NCI-H2196 treated with DMSO at 0.1 percent for 48 hours (cell line): ENCODE data around the gene FHDC1.

Source experiments
- DNase-seq: peaks from one replicate; lab custom pipeline; 2025; ENCODE audit not compliant: unreplicated experiment; lab: John Stamatoyannopoulos, UW

FHDC1 gene

DNA sequence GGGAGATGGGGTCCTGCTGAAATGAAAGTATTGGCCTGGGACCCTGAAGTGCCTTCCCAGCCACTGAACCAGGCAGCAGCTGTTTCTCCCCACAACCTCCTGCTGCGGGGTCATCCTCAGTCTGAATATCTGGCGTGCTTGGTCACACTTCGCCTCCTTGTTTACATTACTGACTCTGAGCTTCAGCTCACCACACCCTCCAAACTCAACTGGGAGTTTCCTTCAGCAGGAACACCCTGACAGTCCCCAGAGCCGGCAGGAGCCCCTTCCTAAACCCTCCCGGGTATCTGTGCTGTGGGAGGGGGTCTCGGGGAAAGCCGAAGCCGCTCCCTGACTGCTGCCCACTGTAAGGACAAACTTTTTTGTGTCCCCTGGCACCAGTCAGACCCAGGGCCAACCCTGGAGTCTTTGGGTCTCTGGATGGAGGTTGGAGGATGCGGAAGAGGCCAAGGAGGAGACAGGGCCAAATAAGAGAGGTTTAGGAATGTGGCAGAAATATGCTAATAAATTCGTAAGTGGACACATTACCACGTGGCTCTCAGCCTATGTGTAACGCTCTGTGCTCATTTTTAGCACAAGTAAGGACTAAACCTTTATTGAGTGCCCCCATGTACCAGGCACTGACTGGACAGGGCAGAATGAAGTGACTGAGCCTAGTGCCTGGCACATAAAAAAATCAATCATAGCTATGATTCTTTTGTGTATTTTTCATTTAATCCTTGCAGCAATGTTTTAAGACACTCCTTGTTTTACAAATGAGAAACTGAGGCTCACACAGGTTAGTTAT is 20.7 kb downstream of the FHDC1 start:
- no peak for DNase-seq

DNA sequence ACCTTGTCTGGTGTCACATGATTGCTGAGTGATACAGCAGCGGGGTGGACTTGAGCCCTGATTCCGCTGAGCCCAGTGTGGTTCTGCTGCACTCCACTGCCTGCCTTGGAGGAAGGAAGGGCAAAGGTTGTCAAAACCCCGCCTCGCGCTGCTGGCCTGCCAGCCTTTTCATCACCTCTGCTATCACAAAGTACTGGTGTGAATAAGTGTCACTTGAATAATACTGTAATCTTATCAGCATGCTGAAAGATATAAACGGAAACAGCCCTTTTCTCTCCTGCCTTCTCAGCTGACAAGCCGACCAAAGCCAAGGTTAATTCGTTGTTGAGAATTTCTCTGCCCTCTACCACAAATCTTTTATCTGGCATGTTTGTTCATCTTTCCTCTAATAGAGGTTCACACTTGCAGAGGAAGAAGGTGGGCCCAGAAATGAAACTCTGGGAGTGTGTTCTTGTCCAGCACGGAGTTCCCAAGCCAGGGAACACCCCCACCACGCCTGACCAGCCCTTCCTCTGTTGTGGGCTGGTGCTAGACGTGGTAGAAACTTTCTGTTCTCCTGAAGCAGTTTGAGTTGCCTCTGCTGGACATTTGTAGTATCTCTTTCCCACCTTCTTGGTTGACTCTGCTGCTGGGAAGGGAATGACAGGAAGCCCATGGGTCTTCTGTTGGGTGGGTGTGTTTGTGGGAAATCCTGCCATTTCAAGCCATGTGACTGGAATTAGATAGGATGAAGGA is 21.5 kb downstream of the FHDC1 start:
- DNase-seq: no peak

DNA sequence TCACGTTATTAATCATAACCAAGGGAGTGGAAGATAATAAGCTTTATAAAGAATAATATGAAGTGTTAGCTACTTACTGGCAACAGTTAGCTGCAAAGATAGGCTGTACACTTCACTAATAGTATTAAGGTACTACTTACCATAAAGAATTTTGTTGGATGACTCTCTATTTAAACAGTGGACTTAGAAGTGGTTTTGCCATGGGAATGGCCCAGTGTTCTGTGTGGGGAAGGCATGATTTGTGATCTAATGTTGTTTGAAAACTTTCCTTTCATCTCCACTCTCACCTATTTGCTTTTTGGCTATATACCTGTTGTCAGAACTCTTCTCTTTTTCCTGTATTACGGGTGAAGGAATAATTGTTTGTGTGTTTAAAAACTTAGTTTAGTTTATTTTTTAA is 23.0 kb downstream of the FHDC1 start:
- no peak for DNase-seq

- DNase-seq: no peak
These were observed 24.0 kb downstream of the FHDC1 start for GRCh38 chr4:152960082-152960481.

DNA sequence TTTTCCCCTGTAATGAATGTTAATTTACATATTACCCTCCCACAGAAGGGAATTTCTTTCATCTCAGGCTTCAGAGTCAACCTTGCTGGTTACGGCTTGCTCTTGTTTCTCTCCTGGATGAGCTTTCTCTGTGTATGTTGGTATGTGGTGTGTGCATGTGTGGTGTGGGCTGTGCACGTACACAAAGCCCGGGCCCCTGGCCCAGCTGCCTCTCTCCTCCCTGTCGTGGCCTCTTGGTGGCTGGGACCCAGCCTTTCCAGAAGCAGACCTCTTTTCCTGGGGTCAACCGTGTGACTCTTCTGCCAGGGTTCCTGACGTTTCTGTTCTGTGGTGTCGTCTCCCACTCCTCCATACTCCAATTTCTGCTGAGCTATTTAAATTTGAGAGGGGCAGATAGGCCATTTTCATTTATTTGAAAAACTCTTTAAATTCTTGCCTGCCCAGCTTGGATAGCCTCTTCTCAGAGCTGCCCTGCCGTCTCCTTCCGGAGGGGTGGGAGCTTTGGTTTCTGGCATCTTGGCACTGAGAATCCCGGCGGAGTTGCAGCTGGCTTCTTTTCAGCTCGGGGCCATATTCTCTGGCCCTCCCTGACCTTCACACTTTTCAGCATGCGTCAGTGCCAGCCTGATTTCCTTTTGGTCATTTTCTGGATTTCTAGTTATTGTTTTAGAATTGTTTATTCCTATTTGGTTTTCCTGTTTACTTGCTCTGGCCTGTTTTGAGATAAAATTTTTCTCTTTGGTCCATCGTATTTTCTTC is 25.1 kb downstream of the FHDC1 start:
- DNase-seq: no peak

GRCh38 chr4:152961773-152962115 is 25.6 kb downstream of the FHDC1 start:
- no peak for DNase-seq

DNA sequence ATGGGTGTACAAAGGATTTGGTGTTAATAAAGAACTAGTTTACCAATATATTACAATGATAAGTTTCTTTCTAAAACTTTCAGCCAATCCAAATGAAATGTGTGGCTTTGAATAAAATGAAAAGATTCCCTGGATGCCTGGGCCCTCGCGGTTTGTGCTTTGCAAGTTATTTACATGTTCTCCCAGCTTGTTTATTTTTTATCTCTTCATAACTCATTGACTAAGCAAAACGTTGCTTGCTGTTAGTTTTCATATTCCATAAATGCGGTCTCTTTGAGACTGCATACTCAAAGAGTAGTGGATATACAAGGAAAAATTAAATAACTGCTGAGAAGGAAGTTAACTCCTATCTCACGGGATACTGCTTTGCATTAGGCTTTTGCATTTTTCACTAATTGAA is 26.0 kb downstream of the FHDC1 start:
- no peak for DNase-seq

DNA sequence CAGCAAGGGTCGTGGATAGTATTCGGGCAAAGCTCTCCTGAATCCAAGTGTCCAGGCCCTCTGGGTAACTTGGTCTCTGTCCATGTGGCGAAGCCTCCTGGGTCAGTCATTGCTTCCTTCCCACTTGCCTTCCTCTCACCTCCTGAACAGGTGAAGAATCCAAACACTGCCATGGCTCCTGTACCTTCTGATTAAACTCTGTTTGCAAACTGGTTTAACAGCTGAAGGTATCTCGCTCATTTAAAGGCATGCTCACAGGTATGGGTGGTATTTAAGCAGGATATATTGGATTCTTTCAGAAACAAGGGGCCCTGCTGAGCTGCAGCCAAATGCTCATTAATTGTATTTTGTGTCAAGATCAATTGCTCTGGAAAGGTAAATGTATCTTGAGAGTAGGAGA is 28.2 kb downstream of the FHDC1 start:
- DNase-seq: no peak

- no peak for DNase-seq
These were observed 29.5 kb downstream of the FHDC1 start for GRCh38 chr4:152965611-152966010.

GRCh38 chr4:152967907-152968306 is 31.8 kb downstream of the FHDC1 start:
- no peak for DNase-seq

DNA sequence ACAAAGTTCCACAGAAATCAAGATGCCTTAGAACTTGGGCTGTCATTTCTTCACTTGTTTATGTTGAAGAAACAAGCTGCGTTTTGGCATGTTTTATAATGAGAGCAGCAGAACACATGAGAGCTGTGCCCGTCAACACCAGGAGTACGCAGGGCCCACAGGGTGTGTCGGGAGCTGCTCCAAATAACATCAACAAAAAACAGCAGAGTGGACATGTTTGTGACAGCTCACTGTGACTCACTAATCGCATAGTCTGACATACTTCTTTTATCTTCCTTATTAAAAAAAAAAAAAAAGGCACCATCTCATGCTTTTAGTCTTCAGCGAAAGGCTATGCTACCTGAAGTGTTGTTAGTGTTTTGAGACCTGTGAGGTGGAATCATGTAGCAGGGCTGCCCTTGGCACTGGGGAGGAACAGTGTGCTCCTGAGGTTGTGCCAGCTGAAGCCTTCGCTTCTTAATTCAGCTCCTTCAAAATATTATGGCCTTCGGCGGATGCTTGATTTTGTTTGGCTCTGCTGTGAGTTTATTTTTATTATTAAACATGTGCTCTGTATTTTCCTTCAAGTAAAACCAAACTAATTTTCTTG is 32.8 kb downstream of the FHDC1 start:
- no peak for DNase-seq

DNA sequence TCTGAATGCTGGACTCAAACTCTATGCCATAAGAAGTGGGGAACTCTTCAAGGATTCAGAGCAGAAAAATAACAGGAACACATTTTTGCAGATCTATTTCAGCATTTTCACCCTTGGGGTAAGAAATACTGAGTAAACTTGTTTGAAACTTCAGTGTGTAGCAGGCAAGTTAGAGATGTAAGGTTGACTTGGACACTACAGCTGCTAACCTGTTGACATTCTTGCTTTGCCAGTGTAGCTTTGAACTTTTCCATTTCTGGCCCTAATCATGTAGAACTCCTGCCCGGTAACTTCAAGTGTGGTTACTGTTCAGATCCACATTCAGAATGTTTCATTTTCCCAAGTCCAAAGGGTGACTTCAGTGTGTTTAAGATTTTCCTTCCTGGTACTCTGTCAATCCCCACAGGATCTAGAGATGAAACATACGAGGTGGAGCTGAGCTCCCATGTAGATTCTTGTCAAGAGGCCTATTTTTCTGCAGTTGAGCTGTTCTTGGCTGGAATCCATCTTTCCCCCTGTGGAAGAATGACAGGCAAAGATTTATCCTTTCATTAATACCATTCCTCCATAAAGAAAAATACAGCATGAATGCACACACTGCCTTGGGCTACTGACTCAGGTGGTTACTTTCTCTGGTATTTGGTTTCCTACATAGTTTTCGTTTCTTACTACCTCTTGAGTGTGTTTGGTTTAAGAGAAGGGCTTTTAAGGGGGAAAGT is 34.1 kb downstream of the FHDC1 start:
- no peak for DNase-seq

DNA sequence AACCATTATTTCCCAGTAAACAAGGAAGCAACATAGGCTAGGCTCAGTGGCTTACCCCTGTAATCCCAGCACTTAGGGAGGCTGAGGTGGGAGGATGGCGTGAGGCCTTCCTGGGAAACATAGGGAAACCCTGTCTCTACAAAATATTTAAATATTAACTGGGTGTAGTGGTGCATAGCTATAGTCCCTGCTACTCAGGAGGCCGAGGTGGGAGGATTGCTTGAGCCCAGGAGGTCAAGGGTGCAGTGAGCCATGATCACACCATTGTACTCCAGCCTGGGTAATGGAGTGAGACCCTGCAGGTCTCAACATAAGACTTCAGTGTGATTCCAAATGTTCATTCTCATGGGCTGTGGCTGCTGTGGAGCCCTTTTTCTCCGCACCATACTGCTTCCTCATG is 34.9 kb downstream of the FHDC1 start:
- no peak for DNase-seq

DNA sequence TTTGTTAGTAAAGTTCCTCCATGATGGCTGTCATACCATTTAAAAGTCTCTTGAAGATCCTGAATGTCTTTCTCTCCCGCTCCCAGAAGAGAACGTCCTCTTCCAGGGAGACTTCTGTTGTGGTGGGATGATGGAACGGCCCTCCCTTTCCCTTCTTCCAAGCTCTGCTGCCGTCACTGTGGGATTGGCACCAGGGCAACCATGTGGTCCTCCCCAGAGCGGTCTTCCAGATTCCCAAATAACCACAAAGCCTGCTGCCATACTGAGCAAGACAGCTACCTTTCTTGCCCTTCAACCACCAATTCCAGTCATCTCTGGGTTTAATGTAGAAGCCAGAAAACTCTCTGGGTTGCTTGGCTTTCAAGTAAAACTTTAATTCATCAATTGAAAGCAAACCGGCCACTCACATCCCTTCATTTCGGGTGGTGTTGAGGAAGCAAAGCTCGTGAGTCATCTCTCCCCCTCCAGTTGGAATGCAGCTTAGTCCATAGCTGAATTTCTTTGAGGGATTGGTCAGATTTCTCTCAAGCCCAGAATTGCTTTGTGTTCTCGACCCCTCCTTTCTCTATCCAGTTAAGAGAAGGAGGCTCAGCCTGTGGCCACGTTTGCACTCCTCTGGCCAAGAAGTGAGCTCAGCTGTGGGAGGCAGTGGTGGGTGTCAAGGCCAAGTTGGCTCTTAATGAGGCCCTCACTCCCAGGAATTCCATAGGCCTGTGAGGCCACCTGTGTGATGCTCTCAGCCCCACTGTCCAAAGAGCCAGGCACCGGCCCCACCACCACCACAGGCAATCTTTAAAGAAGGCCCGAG is 36.9 kb downstream of the FHDC1 start:
- no peak for DNase-seq

DNA sequence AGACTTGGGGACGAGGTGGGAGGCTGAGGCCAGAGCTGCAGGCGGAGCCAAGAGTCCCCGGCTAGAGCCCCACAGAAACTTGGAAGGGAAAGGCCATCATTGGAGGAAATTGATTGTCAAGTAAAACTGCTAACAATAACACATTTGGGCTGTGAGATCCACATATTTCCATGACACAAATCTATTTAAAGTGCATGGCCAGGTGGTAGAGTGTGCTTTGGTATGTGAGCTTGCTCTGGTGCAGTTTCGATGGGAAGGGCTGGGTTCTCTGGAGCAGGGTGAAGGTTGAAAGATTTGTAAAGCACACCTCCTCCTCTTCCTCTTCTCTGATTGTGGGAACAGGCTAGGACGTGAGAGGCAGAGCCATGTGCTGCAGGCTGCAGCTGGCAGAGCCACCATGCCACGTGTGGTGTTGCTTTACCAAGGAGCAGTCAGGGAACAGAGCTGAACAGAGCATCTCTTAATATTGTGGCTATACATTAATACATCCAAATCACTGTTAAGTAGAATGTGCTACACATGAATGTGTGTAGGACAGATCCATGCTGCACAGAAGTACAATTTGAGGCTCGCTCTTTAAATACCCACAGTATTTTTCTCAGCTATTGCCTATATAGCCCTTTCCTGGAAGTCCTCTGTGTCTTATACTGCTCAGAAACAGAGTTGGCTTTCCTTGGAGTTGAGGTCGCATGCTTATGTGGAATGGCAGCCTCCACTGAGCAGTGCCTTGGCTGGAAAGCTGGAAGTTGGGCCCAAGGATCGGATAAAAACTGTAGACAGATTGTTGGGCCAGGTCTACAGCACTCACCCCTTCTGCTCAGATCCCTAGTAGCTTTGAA is 37.7 kb downstream of the FHDC1 start:
- DNase-seq: no peak

DNA sequence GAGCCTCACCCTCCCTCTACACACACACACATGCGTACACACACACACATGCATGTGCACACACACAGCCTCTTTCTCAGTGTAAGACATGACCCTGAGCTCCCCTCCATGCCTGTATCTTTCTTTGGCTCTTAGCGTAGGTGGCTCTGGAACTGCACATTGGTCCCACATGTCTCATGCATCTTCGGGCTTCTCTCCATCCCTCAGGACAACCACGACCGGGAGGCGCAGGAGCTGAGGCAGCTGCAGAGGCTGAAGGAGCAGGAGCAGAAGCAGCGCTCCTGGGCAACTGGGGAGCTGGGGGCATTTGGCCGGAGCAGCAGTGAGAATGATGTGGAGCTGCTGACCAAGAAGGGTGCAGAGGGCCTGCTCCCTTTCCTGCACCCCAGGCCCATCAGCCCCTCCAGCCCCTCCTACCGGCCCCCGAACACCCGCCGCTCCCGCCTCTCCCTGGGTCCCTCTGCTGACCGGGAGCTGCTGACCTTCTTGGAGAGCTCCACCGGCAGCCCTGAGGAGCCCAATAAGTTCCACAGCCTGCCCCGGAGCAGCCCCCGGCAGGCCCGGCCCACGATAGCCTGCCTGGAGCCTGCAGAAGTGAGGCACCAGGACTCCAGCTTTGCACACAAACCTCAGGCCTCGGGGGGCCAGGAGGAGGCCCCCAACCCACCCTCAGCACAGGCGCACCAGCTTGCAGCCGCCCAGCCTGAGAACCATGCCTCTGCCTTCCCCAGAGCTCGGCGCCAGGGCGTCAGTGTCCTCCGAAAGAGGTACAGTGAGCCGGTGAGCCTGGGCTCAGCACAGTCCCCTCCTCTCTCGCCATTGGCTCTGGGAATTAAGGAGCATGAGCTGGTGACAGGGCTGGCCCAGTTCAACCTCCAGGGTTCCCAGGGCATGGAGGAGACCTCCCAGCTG is 38.6 kb downstream of the FHDC1 start:
- no peak for DNase-seq

DNA sequence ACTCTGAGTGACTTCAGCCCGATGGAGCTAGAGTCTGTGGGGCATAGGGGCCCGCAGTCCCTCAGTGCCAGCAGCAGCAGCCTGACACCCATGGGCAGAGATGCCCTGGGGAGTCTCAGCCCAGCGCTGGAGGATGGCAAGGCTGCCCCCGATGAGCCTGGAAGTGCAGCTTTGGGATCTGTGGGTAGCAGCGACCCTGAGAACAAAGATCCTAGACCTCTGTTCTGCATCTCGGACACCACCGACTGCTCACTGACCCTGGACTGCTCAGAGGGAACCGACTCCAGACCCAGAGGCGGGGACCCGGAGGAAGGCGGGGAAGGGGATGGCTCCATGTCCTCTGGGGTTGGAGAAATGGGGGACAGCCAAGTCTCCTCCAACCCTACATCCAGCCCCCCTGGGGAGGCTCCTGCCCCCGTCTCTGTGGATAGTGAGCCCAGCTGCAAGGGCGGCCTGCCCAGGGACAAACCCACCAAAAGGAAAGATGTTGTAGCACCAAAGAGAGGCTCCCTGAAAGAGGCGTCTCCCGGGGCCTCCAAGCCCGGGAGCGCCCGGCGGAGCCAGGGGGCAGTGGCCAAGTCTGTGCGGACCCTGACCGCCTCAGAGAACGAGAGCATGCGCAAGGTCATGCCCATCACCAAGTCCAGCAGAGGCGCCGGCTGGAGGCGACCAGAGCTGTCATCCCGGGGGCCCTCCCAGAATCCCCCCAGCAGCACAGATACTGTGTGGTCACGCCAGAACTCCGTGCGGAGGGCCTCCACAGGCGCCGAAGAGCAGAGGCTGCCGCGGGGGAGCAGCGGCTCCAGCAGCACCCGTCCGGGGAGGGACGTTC is 39.5 kb downstream of the FHDC1 start:
- DNase-seq: no peak
